Measurements from ENCODE around the gene USP6NL.

The USP6NL gene

DNA sequence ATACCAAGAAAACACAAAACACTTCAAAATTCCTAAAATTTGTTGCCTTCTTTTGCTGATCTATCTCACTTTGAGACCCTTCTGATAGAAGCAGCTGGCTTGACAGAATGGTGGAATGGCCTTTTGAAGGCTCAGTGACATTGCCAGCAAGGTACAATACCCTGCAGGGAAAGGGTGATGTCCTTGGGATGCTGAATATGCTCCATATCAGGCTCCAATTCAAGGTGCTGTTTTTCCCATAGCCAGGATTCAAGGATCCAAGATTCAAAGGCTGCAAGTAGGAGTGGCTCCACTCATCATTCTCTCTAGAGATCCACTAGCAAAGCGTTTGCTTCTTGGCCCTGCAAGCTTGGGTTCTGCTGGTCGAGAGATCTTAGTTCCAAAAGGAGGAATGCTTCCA, 120.4 kb downstream of the USP6NL start:
- TF ChIP-seq, protein P1, sequence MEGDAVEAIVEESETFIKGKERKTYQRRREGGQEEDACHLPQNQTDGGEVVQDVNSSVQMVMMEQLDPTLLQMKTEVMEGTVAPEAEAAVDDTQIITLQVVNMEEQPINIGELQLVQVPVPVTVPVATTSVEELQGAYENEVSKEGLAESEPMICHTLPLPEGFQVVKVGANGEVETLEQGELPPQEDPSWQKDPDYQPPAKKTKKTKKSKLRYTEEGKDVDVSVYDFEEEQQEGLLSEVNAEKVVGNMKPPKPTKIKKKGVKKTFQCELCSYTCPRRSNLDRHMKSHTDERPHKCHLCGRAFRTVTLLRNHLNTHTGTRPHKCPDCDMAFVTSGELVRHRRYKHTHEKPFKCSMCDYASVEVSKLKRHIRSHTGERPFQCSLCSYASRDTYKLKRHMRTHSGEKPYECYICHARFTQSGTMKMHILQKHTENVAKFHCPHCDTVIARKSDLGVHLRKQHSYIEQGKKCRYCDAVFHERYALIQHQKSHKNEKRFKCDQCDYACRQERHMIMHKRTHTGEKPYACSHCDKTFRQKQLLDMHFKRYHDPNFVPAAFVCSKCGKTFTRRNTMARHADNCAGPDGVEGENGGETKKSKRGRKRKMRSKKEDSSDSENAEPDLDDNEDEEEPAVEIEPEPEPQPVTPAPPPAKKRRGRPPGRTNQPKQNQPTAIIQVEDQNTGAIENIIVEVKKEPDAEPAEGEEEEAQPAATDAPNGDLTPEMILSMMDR (conservative IDR thresholded peaks at IDR 0.05; ENCODE audit: low read depth, low read length) = no peak
- no peak for DNase-seq (ENCODE audit: low read depth)

DNA sequence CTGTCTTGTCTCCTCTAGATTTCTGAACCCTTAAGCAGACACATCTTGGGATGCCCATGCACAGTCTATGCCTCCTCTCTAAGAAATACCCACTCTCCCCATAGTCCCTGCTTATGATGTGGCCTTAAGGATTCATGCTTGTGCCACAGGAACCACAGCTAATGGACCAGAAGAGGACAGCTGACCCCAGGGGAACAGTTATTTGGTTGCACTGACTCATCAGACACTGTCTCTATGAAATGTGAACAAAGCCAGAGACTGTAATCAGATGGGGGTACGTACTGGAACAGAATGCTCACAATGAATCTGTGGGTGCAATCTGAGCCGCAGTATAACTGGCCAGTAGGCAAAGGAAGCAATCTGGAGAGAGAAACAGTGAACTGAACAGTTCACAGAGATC, 121.9 kb downstream of the USP6NL start:
- no peak overlapping the region for H3K4me3 ChIP-seq (ENCODE audit: low read length)
- no peak for DNase-seq (ENCODE audit: low read depth)
- TF ChIP-seq, protein P1 (conservative IDR thresholded peaks at IDR 0.05; ENCODE audit: low read depth, low read length) = no peak

More for the DNA sequence above, 120.4 kb downstream of the USP6NL start:
- no peak overlapping the region for H3K4me3 ChIP-seq (ENCODE audit: low read length)

DNA sequence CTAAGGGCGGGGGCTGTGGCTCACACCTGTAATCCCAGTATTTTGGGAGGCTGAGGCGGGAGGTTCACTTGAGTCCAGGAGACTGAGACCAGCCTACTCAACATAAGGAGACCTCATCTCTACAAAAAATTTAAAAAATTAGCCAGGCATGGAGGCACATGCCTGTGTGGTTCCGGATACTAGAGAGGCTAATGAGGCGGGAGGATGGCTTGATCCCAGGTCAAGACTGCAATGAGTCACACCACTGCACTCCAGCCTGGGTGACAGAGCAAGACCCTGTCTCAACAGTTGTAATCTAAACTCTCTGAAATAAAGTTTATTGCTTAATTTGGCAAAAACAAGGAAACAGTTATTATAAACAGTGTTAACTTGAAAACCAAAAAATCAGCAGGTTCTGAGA, 123.3 kb downstream of the USP6NL start:
- TF ChIP-seq, protein P1 (conservative IDR thresholded peaks at IDR 0.05; ENCODE audit: low read depth, low read length) = no peak
- no peak for DNase-seq (ENCODE audit: low read depth)
- no peak overlapping the region for H3K4me3 ChIP-seq (ENCODE audit: low read length)

DNA sequence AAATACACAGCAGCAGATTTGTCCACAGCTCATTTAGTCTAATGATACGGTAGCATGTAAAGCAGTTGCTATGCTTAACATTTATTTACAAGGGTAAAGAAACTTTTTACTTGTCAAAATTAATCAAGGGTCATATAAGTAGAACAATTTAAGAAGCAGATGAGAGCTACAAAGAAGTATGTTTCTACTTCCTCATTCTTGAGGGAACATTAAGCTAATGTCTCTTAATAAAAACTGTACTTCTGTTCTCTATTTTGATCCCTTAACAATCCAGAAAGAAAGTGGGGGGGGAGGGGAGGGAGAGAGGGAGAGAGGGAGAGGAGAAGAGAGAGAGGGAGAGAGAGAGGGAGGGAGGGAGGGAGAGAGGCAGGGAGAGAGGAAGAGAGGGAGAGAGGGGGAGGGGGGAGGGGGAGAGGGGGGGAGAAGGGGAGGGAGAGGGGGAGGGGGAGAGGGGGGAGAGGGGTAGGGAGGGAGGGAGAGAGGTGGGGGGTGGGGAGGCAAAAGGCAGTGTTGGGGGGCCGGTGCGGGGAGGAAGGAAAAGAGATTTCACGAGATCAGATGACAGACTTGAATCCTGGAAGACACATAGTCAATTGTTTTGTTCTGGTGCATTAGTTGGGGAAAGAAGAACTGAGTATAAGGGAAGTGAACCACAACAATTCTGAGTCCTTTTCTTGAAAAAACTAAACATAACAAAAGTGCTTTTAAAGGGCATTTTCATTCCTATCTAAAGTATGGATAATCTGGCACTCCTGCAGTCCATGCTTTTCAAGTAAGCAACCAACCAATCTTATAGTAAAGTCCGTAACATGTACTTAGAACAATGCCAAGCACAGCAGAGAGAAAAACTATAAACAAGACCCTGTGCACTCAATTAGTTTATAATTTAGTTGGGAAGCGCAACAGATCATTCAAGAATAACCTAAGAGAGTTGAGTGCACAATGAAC, 128.0 kb downstream of the USP6NL start:
- H3K4me3 ChIP-seq (ENCODE audit: low read length) = no peak overlapping the region
- DNase-seq (ENCODE audit: low read depth) = no peak
- TF ChIP-seq, protein P1 (conservative IDR thresholded peaks at IDR 0.05; ENCODE audit: low read depth, low read length) = no peak

DNA sequence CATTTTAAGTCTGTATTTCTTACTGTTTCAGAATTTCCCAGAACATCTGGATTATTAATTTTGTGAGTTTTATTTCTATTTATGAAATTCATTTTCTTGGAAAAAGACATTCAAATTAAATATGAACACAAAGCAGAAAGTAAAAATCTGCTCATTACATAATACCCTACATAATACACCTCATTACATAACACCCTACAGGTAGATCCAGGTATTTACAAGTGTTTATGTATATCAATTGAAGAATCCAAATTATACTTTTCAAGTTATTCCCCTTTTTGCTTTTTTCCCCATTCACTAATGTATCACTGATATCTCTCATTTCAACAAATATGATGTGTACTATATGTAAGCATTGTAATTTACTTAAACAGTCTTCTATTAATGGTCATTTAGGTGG, 129.1 kb downstream of the USP6NL start:
- TF ChIP-seq, protein P1 (conservative IDR thresholded peaks at IDR 0.05; ENCODE audit: low read depth, low read length) = no peak
- no peak overlapping the region for H3K4me3 ChIP-seq (ENCODE audit: low read length)
- no peak for DNase-seq (ENCODE audit: low read depth)

DNA sequence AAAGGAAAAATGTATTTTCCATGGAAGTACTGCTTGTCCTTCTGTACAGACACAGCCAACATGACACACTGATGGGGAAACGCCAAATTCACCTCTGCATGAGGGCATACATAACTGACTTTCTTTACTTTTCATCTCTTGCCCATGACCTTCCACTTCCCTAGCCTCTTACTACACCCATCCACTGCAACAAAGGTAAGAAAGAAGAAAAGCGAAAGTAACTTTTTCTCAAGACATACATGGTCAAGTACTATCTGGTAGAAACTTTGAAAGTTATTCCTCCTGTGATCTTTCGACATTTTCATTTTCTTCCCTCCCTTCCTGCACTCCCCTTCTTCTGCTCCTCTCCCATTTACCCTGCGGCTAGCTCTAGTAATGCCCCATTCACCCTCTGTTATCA, 130.8 kb downstream of the USP6NL start:
- TF ChIP-seq, protein P1 (conservative IDR thresholded peaks at IDR 0.05; ENCODE audit: low read depth, low read length) = no peak
- no peak for DNase-seq (ENCODE audit: low read depth)
- H3K4me3 ChIP-seq (ENCODE audit: low read length) = no peak overlapping the region

DNA sequence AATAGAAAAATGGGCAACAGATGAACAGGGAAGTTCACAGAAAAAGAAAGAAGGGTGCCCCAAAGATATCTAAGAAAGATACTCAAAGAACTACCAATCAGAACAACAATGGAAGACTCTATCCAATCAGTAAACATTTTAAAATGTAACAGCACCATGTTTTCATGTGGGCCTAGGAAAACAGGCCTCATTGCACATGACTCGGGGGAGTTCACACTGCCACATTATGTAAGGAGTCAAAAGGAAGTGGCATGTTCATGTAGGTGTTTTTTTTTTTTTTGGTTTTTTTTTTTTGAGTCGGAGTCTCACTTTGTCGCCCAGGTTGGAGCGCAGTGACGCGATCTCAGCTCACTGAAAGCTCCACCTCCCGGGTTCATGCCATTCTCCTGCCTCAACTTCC, 132.2 kb downstream of the USP6NL start:
- no peak overlapping the region for H3K4me3 ChIP-seq (ENCODE audit: low read length)
- DNase-seq (ENCODE audit: low read depth) = no peak
- TF ChIP-seq, protein P1 (conservative IDR thresholded peaks at IDR 0.05; ENCODE audit: low read depth, low read length) = no peak
